PFSK-1 (cell line): Measurements from ENCODE around the gene ESCO1.

Experiments
- FOXP2 ChIP-seq: optimal IDR thresholded peaks from 2 replicates; pipeline ENCODE3; 2011; ENCODE audit warnings: borderline replicate concordance, control low read depth, inconsistent platforms; ENCODE audit not compliant: insufficient read depth; ENCODE audit errors: extremely low read length, extremely low read depth
- POLR2AphosphoS5 ChIP-seq: IDR thresholded peaks from 2 replicates; pipeline ENCODE4 v1.6.1; 2012; ENCODE audit warnings: low read depth, mild to moderate bottlenecking, control low read depth, low read length, moderate library complexity
- SIN3A ChIP-seq: IDR thresholded peaks from 2 replicates; pipeline ENCODE4 v1.6.1; 2012; ENCODE audit warnings: mild to moderate bottlenecking, low read length, moderate library complexity, borderline replicate concordance; ENCODE audit not compliant: insufficient read depth
- TAF1 ChIP-seq: IDR thresholded peaks from 2 replicates; pipeline ENCODE4 v1.6.1; 2012; ENCODE audit warnings: low read length, control low read depth, borderline replicate concordance; ENCODE audit not compliant: insufficient read depth
- TF ChIP-seq, protein P1 (sequence below), 2 experiments: IDR thresholded peaks; 2 replicates each; pipeline versions ENCODE4 v1.6.1 to v1.8.0; 2011 to 2012; ENCODE audit warnings: low read depth in 2 of 2, low read length in 2 of 2, control low read depth in 1 of 2, inconsistent platforms in 1 of 2, mild to moderate bottlenecking in 1 of 2, moderate library complexity in 1 of 2; ENCODE audit not compliant: insufficient read depth in 1 of 2

DNA sequence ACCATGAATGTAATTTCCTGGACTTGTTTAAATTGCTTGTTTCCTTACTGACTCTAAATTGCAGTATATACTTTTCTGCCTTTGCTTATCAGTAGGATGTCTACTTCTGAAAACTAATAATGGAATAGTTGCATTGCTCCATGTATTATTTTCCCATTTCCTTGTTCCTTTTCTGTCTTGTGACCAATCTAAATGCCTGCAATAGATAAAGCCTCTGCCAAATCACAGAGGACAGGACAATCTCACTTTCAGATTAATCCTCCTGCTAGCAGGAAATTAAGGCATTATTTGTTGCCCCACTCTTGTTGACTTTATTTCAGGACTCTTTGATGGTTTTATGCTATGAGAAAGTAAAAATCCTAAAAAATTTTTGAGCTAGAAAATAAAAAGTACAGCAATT lies 4.7 kb upstream of the ESCO1 start:
- no peak for TF ChIP-seq SIN3A
- TF ChIP-seq TAF1, result no peak
- TF ChIP-seq, protein P1, sequence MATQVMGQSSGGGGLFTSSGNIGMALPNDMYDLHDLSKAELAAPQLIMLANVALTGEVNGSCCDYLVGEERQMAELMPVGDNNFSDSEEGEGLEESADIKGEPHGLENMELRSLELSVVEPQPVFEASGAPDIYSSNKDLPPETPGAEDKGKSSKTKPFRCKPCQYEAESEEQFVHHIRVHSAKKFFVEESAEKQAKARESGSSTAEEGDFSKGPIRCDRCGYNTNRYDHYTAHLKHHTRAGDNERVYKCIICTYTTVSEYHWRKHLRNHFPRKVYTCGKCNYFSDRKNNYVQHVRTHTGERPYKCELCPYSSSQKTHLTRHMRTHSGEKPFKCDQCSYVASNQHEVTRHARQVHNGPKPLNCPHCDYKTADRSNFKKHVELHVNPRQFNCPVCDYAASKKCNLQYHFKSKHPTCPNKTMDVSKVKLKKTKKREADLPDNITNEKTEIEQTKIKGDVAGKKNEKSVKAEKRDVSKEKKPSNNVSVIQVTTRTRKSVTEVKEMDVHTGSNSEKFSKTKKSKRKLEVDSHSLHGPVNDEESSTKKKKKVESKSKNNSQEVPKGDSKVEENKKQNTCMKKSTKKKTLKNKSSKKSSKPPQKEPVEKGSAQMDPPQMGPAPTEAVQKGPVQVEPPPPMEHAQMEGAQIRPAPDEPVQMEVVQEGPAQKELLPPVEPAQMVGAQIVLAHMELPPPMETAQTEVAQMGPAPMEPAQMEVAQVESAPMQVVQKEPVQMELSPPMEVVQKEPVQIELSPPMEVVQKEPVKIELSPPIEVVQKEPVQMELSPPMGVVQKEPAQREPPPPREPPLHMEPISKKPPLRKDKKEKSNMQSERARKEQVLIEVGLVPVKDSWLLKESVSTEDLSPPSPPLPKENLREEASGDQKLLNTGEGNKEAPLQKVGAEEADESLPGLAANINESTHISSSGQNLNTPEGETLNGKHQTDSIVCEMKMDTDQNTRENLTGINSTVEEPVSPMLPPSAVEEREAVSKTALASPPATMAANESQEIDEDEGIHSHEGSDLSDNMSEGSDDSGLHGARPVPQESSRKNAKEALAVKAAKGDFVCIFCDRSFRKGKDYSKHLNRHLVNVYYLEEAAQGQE (IDR thresholded peaks at IDR 0.05; ENCODE audit: insufficient read depth in 1 of 2, low read depth in 2 of 2, low read length in 2 of 2), result no peak
- TF ChIP-seq POLR2AphosphoS5, result no peak
- no peak for TF ChIP-seq FOXP2
